DOHH2 (cell line): ENCODE measurements around the gene MID1.

Experiments
- EZH2phosphoT487 ChIP-seq: fragments of 200-600 bp; sonication (generic); IDR thresholded peaks from 2 replicates; pipeline ENCODE4 v1.6.1; 2017; ENCODE audit warnings: borderline replicate concordance, mild to moderate bottlenecking, antibody characterized with exemption, low read length, moderate library complexity, mixed read lengths
- TF ChIP-seq, protein P1 (sequence below): fragments of 200-600 bp; sonication (generic); IDR thresholded peaks from one replicate; pipeline ENCODE4 v1.5.1; 2014; ENCODE audit warnings: antibody characterized with exemption, mild to moderate bottlenecking, low read depth, low read length; ENCODE audit not compliant: poor library complexity, severe bottlenecking

DNA sequence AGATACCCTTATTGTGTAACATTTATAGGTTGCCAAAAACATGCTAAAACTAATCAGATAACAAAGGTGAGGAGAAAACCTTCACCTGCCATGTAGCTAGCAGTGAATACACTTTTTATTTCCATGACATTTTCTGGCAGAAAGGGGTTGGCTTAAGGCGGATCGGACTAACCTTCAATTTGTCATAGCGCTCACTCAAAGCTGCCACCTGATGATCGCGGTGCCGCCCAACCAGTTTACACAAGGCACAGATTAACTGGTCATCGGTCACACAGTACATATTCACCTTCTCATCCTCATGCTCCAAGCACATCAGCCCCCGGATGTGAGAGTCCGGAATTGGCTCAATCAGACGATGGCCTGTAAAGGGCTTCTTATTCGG, 53.7 kb downstream of the MID1 start:
- TF ChIP-seq, protein P1, sequence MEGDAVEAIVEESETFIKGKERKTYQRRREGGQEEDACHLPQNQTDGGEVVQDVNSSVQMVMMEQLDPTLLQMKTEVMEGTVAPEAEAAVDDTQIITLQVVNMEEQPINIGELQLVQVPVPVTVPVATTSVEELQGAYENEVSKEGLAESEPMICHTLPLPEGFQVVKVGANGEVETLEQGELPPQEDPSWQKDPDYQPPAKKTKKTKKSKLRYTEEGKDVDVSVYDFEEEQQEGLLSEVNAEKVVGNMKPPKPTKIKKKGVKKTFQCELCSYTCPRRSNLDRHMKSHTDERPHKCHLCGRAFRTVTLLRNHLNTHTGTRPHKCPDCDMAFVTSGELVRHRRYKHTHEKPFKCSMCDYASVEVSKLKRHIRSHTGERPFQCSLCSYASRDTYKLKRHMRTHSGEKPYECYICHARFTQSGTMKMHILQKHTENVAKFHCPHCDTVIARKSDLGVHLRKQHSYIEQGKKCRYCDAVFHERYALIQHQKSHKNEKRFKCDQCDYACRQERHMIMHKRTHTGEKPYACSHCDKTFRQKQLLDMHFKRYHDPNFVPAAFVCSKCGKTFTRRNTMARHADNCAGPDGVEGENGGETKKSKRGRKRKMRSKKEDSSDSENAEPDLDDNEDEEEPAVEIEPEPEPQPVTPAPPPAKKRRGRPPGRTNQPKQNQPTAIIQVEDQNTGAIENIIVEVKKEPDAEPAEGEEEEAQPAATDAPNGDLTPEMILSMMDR: no peak
- no peak for TF ChIP-seq EZH2phosphoT487
